ENCODE data around the gene CD109. TPM values are rescaled to one million over a fixed set of nuclear protein-coding genes. Genes with fewer than 3 reads are reported as not detected.
"Not testable (repeated sequence)": the region's sequence is repeated elsewhere in the genome, so short reads cannot be mapped to it uniquely, and the experiment has no call there.

Gene CD109
- total RNA-seq, 1 experiment from 2014 or later: 64.8 TPM

- no peak for DNase-seq (ENCODE audit: low read depth)
These were observed 88.9 kb downstream of the CD109 start for GRCh38 chr6:73784726-73785505.

- no peak for DNase-seq (ENCODE audit: low read depth)
These were observed 94.6 kb downstream of the CD109 start for GRCh38 chr6:73790574-73790973.

GRCh38 chr6:73791336-73791735 lies 95.3 kb downstream of the CD109 start:
- no peak for DNase-seq (ENCODE audit: low read depth)

GRCh38 chr6:73792738-73793137 lies 96.7 kb downstream of the CD109 start:
- no peak for DNase-seq (ENCODE audit: low read depth)

- DNase-seq (ENCODE audit: low read depth): no peak
These were observed 100.9 kb downstream of the CD109 start for GRCh38 chr6:73796881-73797280.

GRCh38 chr6:73797861-73798260 lies 101.9 kb downstream of the CD109 start:
- peak; percentile 23 for DNase-seq (ENCODE audit: low read depth)

GRCh38 chr6:73798592-73798991 lies 102.6 kb downstream of the CD109 start:
- DNase-seq (ENCODE audit: low read depth): peak; percentile 81

- no peak for DNase-seq (ENCODE audit: low read depth)
These were observed 105.0 kb downstream of the CD109 start for GRCh38 chr6:73800997-73801396.

- no peak for DNase-seq (ENCODE audit: low read depth)
These were observed 105.8 kb downstream of the CD109 start for GRCh38 chr6:73801652-73802268.

GRCh38 chr6:73802366-73802765 lies 106.4 kb downstream of the CD109 start:
- peak; percentile 13 for DNase-seq (ENCODE audit: low read depth)

GRCh38 chr6:73803562-73804241 lies 107.7 kb downstream of the CD109 start:
- peak; percentile 95 for DNase-seq (ENCODE audit: low read depth)

- DNase-seq (ENCODE audit: low read depth): not testable (repeated sequence)
These were observed 109.2 kb downstream of the CD109 start for GRCh38 chr6:73805221-73805620.

GRCh38 chr6:73805982-73806381 lies 110.0 kb downstream of the CD109 start:
- DNase-seq (ENCODE audit: low read depth): not testable (repeated sequence)

- no peak for DNase-seq (ENCODE audit: low read depth)
These were observed 115.7 kb downstream of the CD109 start for GRCh38 chr6:73811706-73812105.

- no peak for DNase-seq (ENCODE audit: low read depth)
These were observed 121.2 kb downstream of the CD109 start for GRCh38 chr6:73817253-73817652.

- DNase-seq (ENCODE audit: low read depth): no peak
These were observed 127.2 kb downstream of the CD109 start for GRCh38 chr6:73823046-73823735.

GRCh38 chr6:73823832-73824231 lies 127.8 kb downstream of the CD109 start:
- DNase-seq (ENCODE audit: low read depth): no peak

GRCh38 chr6:73826571-73826970 lies 130.6 kb downstream of the CD109 start:
- no peak for DNase-seq (ENCODE audit: low read depth)

GRCh38 chr6:73830119-73830518 lies 134.1 kb downstream of the CD109 start:
- DNase-seq (ENCODE audit: low read depth): no peak

- peak; percentile 57 for DNase-seq (ENCODE audit: low read depth)
These were observed 136.3 kb downstream of the CD109 start for GRCh38 chr6:73832313-73832712.

GRCh38 chr6:73844696-73845095 lies 148.7 kb downstream of the CD109 start:
- not testable (repeated sequence) for DNase-seq (ENCODE audit: low read depth)

- not testable (repeated sequence) for DNase-seq (ENCODE audit: low read depth)
These were observed 155.0 kb downstream of the CD109 start for GRCh38 chr6:73851048-73851447.
